Panc1 (cell line): ENCODE measurements around the gene EBP. TPM values are rescaled to one million over a fixed set of nuclear protein-coding genes. Genes with fewer than 3 reads are reported as not detected.

Experiments
- ATAC-seq: fragments of 200-7000 bp; cut with Tn5 transposase; 2 replicates; pipeline ENCODE4 v1.9.1; 2020; ENCODE audit warnings: mild to moderate bottlenecking, moderate library complexity
- BruUV-seq: library from RNA; stranded (reverse); fragments of 400-500 nt; replicated peaks from 2 replicates; lab custom pipeline; 2021; lab: Mats Ljungman, UMichigan
- CTCF ChIA-PET: fragments of 300-600 bp; sonication (Branson Sonifier 250); formaldehyde crosslinking; loops from one replicate; lab custom pipeline; 2022; ENCODE audit warnings: antibody characterized with exemption; lab: Charles Lee
- POLR2A ChIA-PET: fragments of 300-600 bp; sonication (Branson Sonifier 250); formaldehyde crosslinking; loops from one replicate; lab custom pipeline; 2022; ENCODE audit warnings: antibody characterized with exemption; lab: Charles Lee
- DNase-seq: peaks from one replicate; pipeline ENCODE4 v3.0.0-alpha.2; 2010; ENCODE audit warnings: low read depth, low spot score
- H3K27ac ChIP-seq: 2 replicates; pipeline ENCODE4 v1.5.1; 2011; ENCODE audit warnings: mild to moderate bottlenecking, low read length, inconsistent platforms
- H3K27me3 ChIP-seq: fragments of 200-500 bp; sonication (Bioruptor generic); 2 replicates; pipeline ENCODE4 v1.6.0; 2014; ENCODE audit warnings: low read length, inconsistent platforms; ENCODE audit not compliant: control insufficient read depth, insufficient read depth
- H3K36me3 ChIP-seq: fragments of 200-500 bp; sonication (Bioruptor generic); 2 replicates; pipeline ENCODE4 v1.5.1; 2014; ENCODE audit warnings: inconsistent platforms, mild to moderate bottlenecking, low read length, moderate library complexity; ENCODE audit not compliant: control insufficient read depth, insufficient read depth
- H3K4me1 ChIP-seq: 2 replicates; pipeline ENCODE4 v1.5.1; 2011; ENCODE audit warnings: inconsistent platforms, mild to moderate bottlenecking, low read length, moderate library complexity; ENCODE audit not compliant: control insufficient read depth, insufficient read depth
- H3K4me3 ChIP-seq, 2 experiments: 2 replicates each; pipeline ENCODE4 v1.5.1; 2011 to 2012; ENCODE audit warnings: low read depth in 2 of 2, low read length in 2 of 2, mild to moderate bottlenecking in 2 of 2, inconsistent platforms in 1 of 2, moderate library complexity in 1 of 2
- H3K9me3 ChIP-seq: fragments of 200-500 bp; sonication (Bioruptor generic); 2 replicates; pipeline ENCODE4 v1.5.1; 2014; ENCODE audit warnings: low read depth, mild to moderate bottlenecking, inconsistent platforms, low read length, moderate library complexity; ENCODE audit not compliant: control insufficient read depth, insufficient read depth
- CTCF ChIP-seq: fragments of 450-650 bp; IDR thresholded peaks from 2 replicates; pipeline ENCODE4 v1.5.1; 2017; ENCODE audit warnings: mild to moderate bottlenecking
- POLR2AphosphoS5 ChIP-seq: IDR thresholded peaks from 2 replicates; pipeline ENCODE4 v1.6.1; 2012; ENCODE audit warnings: mild to moderate bottlenecking, low read depth, low read length, moderate library complexity
- REST ChIP-seq, 2 experiments: IDR thresholded peaks; 2 replicates each; pipeline ENCODE4 v1.6.1; 2011 to 2012; ENCODE audit warnings: low read depth in 2 of 2, control low read depth in 1 of 2, low read length in 1 of 2, mild to moderate bottlenecking in 1 of 2, moderate library complexity in 1 of 2; ENCODE audit not compliant: insufficient read depth in 1 of 2
- SIN3A ChIP-seq: IDR thresholded peaks from 2 replicates; pipeline ENCODE4 v1.6.1; 2012; ENCODE audit warnings: low read depth, mild to moderate bottlenecking, low read length, moderate library complexity, borderline replicate concordance; ENCODE audit not compliant: insufficient read depth
- TCF7L2 ChIP-seq: IDR thresholded peaks from 2 replicates; pipeline ENCODE4 v1.6.1; 2011; ENCODE audit warnings: mild to moderate bottlenecking, low read depth, low read length, inconsistent platforms
- in situ Hi-C: cut with HindIII; loops from 2 replicates; pipeline ENCODE4 v1.10.0; 2016; ENCODE audit warnings: low sequenced_read_pairs, low pct_unique_long_range_greater_than_20kb
- intact Hi-C: fragments of 100-400 bp; cut with micrococcal nuclease; formaldehyde crosslinking; loops from one replicate; pipeline ENCODE4 v1.10.0; 2022; ENCODE audit not compliant: unreplicated experiment
- total RNA-seq: library from RNA; stranded (reverse); gene quantifications from one replicate; pipeline ENCODE4 v1.2.1, GENCODE V29; 2021; ENCODE audit not compliant: unreplicated experiment

Gene EBP
- total RNA-seq, 1 experiment from 2014 or later, result 157 TPM

DNA sequence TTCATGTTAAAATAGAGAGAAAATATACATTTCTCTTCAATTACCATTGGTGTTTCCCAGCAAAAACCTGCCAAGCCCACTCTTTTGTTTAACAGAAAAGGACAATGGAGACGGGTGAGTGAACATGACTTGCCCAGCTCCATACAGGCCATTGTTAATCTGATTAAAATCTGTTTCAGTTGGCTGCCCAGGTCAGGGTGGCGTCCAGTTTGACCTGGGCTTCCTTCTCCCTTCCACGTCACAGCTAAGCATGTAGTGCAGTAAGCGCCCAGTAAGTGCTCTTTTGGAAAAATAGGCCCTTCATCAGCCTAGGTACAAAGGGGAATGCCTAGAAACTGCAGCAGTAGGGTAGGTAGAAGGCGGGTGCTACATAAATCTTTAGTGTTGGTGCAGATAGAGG, 14.4 kb upstream of the EBP start:
- Histone ChIP-seq H3K36me3 (no peaks in the 10 kb centered on the region), H3K4me3 (no peak overlapping the region), H3K27ac (no peak overlapping the region), H3K9me3 (no peaks in the 10 kb centered on the region), H3K27me3 (no peaks in the 10 kb centered on the region), H3K4me1 (no peaks in the 10 kb centered on the region)
- CTCF ChIA-PET, result no interaction called here
- DNase-seq (no peak), ATAC-seq (no peak)
- TF ChIP-seq TCF7L2, result no peak
- TF ChIP-seq SIN3A, result no peak
- no peak for TF ChIP-seq CTCF
- TF ChIP-seq POLR2AphosphoS5, result no peak
- no peak for TF ChIP-seq REST (IDR thresholded peaks at IDR 0.05; ENCODE audit: insufficient read depth in 1 of 2, low read depth in 2 of 2, low read length in 1 of 2)
- BruUV-seq, result no TSS peak
- POLR2A ChIA-PET, result interaction anchor here (0.6 kb wide), 1 partner anchor 424 kb away, joined by 4 read pairs; no protein-coding TSS in a partner anchor
- in situ Hi-C loops, result no loop called here
- intact Hi-C loops, result loop anchor here (10.0 kb wide), 1 partner anchor 422 kb away; no protein-coding TSS in a partner anchor

DNA sequence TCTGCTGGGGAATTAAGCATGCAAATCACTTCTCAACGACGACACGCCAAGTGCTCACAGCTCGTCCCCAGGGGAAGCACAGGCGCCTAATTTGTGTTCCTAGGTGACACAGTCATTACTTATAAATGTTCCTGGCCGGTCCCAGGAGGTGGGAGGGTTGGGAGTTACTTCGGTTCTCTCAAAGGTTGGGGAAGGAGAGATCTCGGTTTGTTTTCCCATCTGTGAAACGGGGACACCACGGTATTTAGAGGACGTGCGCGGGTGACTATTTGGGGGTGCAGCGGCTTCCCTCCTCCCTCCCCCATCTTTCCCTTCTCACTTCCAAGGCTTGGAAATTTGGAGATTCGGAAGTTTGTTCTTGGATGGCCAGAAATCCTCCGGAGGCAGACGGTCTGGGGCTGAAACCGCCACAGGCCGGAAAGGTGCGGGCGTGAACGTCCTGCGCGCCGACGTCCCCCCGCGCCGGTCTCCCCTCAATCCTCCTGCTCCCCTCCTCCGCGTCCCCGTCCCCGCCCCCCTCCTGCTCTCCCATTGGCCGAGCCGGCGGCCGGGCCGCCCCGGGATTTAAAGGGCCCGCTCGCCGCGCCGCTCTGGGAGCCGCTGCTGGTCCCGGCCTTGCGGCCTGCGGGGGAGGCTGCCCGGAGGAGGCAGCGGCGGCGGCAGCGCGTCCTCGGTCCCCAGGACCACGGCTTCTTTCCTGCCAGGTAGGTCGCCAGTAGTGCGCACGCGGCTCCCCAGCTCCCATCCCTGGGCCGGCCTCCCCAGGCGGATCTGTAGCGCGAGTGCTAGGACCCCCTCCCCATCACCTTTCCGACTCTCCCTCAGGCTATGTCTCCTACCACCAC, 13.0 kb upstream of the EBP start, which contains the start of gene PORCN:
TSS of gene PORCN (plus strand) at position 593 of the 845 bp plus-strand sequence. CDS start 829 bp downstream, outside the sequence.
- H3K9me3 ChIP-seq, result no peaks in the 10 kb centered on the region
- in situ Hi-C loops, result no loop called here
- H3K27me3 ChIP-seq, result no peaks in the 10 kb centered on the region
- intact Hi-C loops, result loop anchor here (10.0 kb wide), 1 partner anchor 424 kb away; no protein-coding TSS in a partner anchor
- no peaks in the 10 kb centered on the region for H3K36me3 ChIP-seq
- peak; percentile 97 for ATAC-seq
- POLR2A ChIA-PET, result no interaction called here
- TF ChIP-seq POLR2AphosphoS5, result peak; percentile 55; the same call in 1 of the 2 replicates
- no peak for TF ChIP-seq CTCF
- TF ChIP-seq SIN3A, result 0 out of 2 replicates have a peak, but pooled peaks have one; percentile 26
- no peak for TF ChIP-seq REST (IDR thresholded peaks at IDR 0.05; ENCODE audit: insufficient read depth in 1 of 2, low read depth in 2 of 2, low read length in 1 of 2)
- no peak for TF ChIP-seq TCF7L2
- H3K27ac ChIP-seq, result peak within 1 kb of the TSS; percentile 88
- peak within 1 kb of the TSS; percentile 73 to 84 for H3K4me3 ChIP-seq
- no peak for DNase-seq
- no TSS peak for BruUV-seq
- CTCF ChIA-PET, result no interaction called here
- H3K4me1 ChIP-seq, result no peaks in the 10 kb centered on the region
